ENCODE measurements around the gene FIBCD1. TPM values are rescaled to one million over a fixed set of nuclear protein-coding genes. Genes with fewer than 3 reads are reported as not detected.

The FIBCD1 gene
- total RNA-seq, 1 experiment from 2014 or later: 7.1 TPM

- Histone ChIP-seq H2AFZ (ENCODE audit: low read length) (no peak overlapping the region), H4K8ac (replicated peaks; ENCODE audit: insufficient read length, low read depth, low read length) (no peak overlapping the region), H3K9me3 (ENCODE audit: control insufficient read depth, low read depth, low read length) (no peaks in the 10 kb centered on the region), H3K4ac (ENCODE audit: low read depth, low read length) (no peak overlapping the region), H2BK20ac (ENCODE audit: low read depth, low read length, poor library complexity, severe bottlenecking) (no peak overlapping the region), H2BK12ac (ENCODE audit: insufficient read length, low read depth, low read length) (no peak overlapping the region), H2BK5ac (ENCODE audit: insufficient read length, low read length) (no peak overlapping the region), H3K4me2 (ENCODE audit: insufficient read depth, insufficient read length, low read length) (no peak overlapping the region), H3K14ac (ENCODE audit: insufficient read depth, low read length) (no peak overlapping the region), H2BK120ac (ENCODE audit: low read depth, low read length, poor library complexity, severe bottlenecking) (no peak overlapping the region), H3K9ac (ENCODE audit: extremely low read depth, insufficient read length, low read length) (no peak overlapping the region), H3K23me2 (ENCODE audit: insufficient read length, low read depth, low read length, poor library complexity, severe bottlenecking) (no peaks in the 10 kb centered on the region), H3K79me1 (ENCODE audit: insufficient read depth, low read depth, low read length, poor library complexity, severe bottlenecking) (no peaks in the 10 kb centered on the region), H4K91ac (ENCODE audit: insufficient read length, low read depth, low read length) (no peak overlapping the region), H2AK5ac (ENCODE audit: insufficient read length, low read length) (no peak overlapping the region), H4K5ac (ENCODE audit: insufficient read length, low read depth, low read length) (no peak overlapping the region), H3K23ac (ENCODE audit: insufficient read length, low read depth, low read length) (no peak overlapping the region), H2BK15ac (ENCODE audit: low read depth, low read length) (no peak overlapping the region), H3K18ac (ENCODE audit: insufficient read length, low read depth, low read length) (no peak overlapping the region), H3T11ph (ENCODE audit: low read length) (no peak overlapping the region), H3K27ac (ENCODE audit: insufficient read length, low read depth, low read length) (no peak overlapping the region), H4K20me1 (ENCODE audit: control insufficient read depth, insufficient read depth, insufficient read length) (no peaks in the 10 kb centered on the region), H3K56ac (ENCODE audit: insufficient read length, low read depth, low read length) (no peak overlapping the region), H3K79me2 (ENCODE audit: insufficient read depth, low read length) (no peaks in the 10 kb centered on the region), H3K27me3 (ENCODE audit: insufficient read depth, low read length) (no peaks in the 10 kb centered on the region), H3K4me1 (ENCODE audit: insufficient read depth, low read length) (no peaks in the 10 kb centered on the region)
- Mint-ChIP-seq H3K4me1 (peaks cover 10 to 42% of the 10 kb centered on the region in 2 experiments), H3K27ac (no peak overlapping the region; a peak in 1 of 7 replicates), H3K9me3 (no peaks in the 10 kb centered on the region), H3K27me3 (ENCODE audit: low read depth) (no peaks in the 10 kb centered on the region; the same call in 1 of the 2 replicates), H3K4me3 (no peak overlapping the region), H3K36me3 (ENCODE audit: insufficient read depth in 1 of 3, low read depth in 3 of 3) (no peaks in the 10 kb centered on the region)
- no CpG with 5 or more reads among the region's 34 CpGs for WGBS (ENCODE audit: extremely low coverage, insufficient read length, low lambda C conversion rate)
- no peak for TF ChIP-seq CTCF (conservative IDR thresholded peaks at IDR 0.05)
- DNase-seq: no peak
These were observed 21.7 kb downstream of the FIBCD1 start for GRCh38 chr9:130917168-130917960.

Data from H9 (cell line).